SK-N-SH (cell line): Measurements from ENCODE around the gene GAS7. TPM values are rescaled to one million over a fixed set of nuclear protein-coding genes. Genes with fewer than 3 reads are reported as not detected.

Experiments
- CTCF ChIA-PET: fragments of 300-600, 350-600 bp; formaldehyde crosslinking; extraction: SDS; loops from one replicate; lab custom pipeline; 2021; lab: Yijun Ruan, JAX
- POLR2A ChIA-PET: fragments of 350-600 bp; sonication (Branson Sonifier 250); formaldehyde crosslinking; extraction: SDS; loops from one replicate; lab custom pipeline; 2020; ENCODE audit warnings: antibody characterized with exemption, inconsistent platforms; lab: Yijun Ruan, JAX
- DNase-seq: peaks from one replicate; pipeline ENCODE4 v3.0.0; 2012
- H2AFZ ChIP-seq: fragments of 200-600 bp; sonication (generic); 2 replicates; pipeline ENCODE4 v1.8.1; 2016; ENCODE audit warnings: antibody characterized with exemption, mild to moderate bottlenecking, low read depth
- H3F3A ChIP-seq: fragments of 200-600 bp; sonication (generic); replicated peaks from 2 replicates; pipeline ENCODE3; 2016; ENCODE audit warnings: antibody characterized with exemption, mild to moderate bottlenecking; ENCODE audit not compliant: insufficient read depth
- H3K27ac ChIP-seq, 2 experiments: fragments of 200-500 bp in 1 of 2; fragments of 200-600 bp in 1 of 2; sonication (Bioruptor generic) in 1 of 2; sonication (generic), shearing (Covaris generic) in 1 of 2; 2 replicates each; pipeline versions ENCODE4 v1.5.1 to v1.6.1; 2014 to 2016; ENCODE audit warnings: low read depth in 2 of 2, inconsistent platforms in 1 of 2, low read length in 1 of 2, mild to moderate bottlenecking in 1 of 2, mixed read lengths in 1 of 2
- H3K27me3 ChIP-seq: fragments of 200-600 bp; sonication (generic), shearing (Covaris generic); 2 replicates; pipeline ENCODE4 v1.6.1; 2016; ENCODE audit warnings: mixed run types; ENCODE audit not compliant: insufficient read depth
- H3K36me3 ChIP-seq, 2 experiments: fragments of 200-500 bp in 1 of 2; fragments of 200-600 bp in 1 of 2; sonication (Bioruptor generic) in 1 of 2; sonication (generic) in 1 of 2; replicated peaks in 1 of 2; 2 replicates each; pipeline versions ENCODE3 to v1.5.1; 2014 to 2016; ENCODE audit warnings: low read length in 1 of 2, mild to moderate bottlenecking in 1 of 2; ENCODE audit not compliant: insufficient read depth in 2 of 2, control insufficient read depth in 1 of 2
- H3K4me1 ChIP-seq, 2 experiments: fragments of 200-500 bp in 1 of 2; fragments of 200-600 bp in 1 of 2; sonication (Bioruptor generic) in 1 of 2; sonication (generic), shearing (Covaris generic) in 1 of 2; 2 replicates each; pipeline versions ENCODE4 v1.5.1 to v1.6.1; 2014 to 2016; ENCODE audit warnings: low read depth in 1 of 2, low read length in 1 of 2, mixed run types in 1 of 2; ENCODE audit not compliant: insufficient read depth in 2 of 2, control insufficient read depth in 1 of 2
- H3K4me2 ChIP-seq: fragments of 200-600 bp; sonication (generic), shearing (Covaris generic); 2 replicates; pipeline ENCODE4 v1.6.1; 2017; ENCODE audit warnings: mixed run types
- H3K4me3 ChIP-seq, 2 experiments: fragments of 200-500 bp in 1 of 2; fragments of 200-600 bp in 1 of 2; sonication (Bioruptor generic) in 1 of 2; sonication (generic), shearing (Covaris generic) in 1 of 2; 2 replicates each; pipeline versions ENCODE4 v1.5.1 to v1.8.1; 2014 to 2016; ENCODE audit warnings: low read depth in 2 of 2, inconsistent platforms in 1 of 2, low read length in 1 of 2, mild to moderate bottlenecking in 1 of 2, mixed read lengths in 1 of 2, moderate library complexity in 1 of 2
- H3K79me2 ChIP-seq: fragments of 200-600 bp; sonication (generic); 2 replicates; pipeline ENCODE4 v1.8.1; 2017; ENCODE audit warnings: mild to moderate bottlenecking; ENCODE audit not compliant: insufficient read depth
- H3K9ac ChIP-seq: fragments of 200-600 bp; sonication (generic); 2 replicates; pipeline ENCODE4 v1.6.1; 2017; ENCODE audit warnings: mixed run types
- H3K9me2 ChIP-seq: fragments of 200-600 bp; sonication (generic); 2 replicates; pipeline ENCODE4 v1.6.1; 2017; ENCODE audit warnings: mixed run types
- H3K9me3 ChIP-seq: fragments of 200-600 bp; sonication (generic); 2 replicates; pipeline ENCODE4 v1.6.1; 2017; ENCODE audit warnings: mixed run types, mild to moderate bottlenecking, moderate library complexity
- H4K20me1 ChIP-seq: fragments of 200-600 bp; sonication (generic); 2 replicates; pipeline ENCODE4 v1.6.1; 2017; ENCODE audit warnings: mild to moderate bottlenecking, mixed run types; ENCODE audit not compliant: insufficient read depth
- CTCF ChIP-seq: fragments of 200-600 bp; sonication (generic); IDR thresholded peaks from 2 replicates; pipeline ENCODE4 v1.6.1; 2017; ENCODE audit warnings: antibody characterized with exemption, mild to moderate bottlenecking, moderate library complexity
- EZH2phosphoT487 ChIP-seq: fragments of 200-600 bp; sonication (generic); IDR thresholded peaks from 2 replicates; pipeline ENCODE4 v1.6.1; 2017; ENCODE audit warnings: low read depth, mixed run types, mild to moderate bottlenecking, antibody characterized with exemption, moderate library complexity, borderline replicate concordance
- FOXJ3 ChIP-seq: sonication (generic); formaldehyde crosslinking; IDR thresholded peaks from 2 replicates; pipeline ENCODE4 v1.5.1; 2020; ENCODE audit warnings: mild to moderate bottlenecking, missing genetic modification reagents
- FOXM1 ChIP-seq: IDR thresholded peaks from 2 replicates; pipeline ENCODE4 v1.4.0; 2012; ENCODE audit warnings: low read depth, mild to moderate bottlenecking
- GATA2 ChIP-seq: sonication (generic); formaldehyde crosslinking; IDR thresholded peaks from 2 replicates; pipeline ENCODE4 v1.5.0; 2020; ENCODE audit warnings: mild to moderate bottlenecking, missing genetic modification reagents
- IRF3 ChIP-seq: fragments of 150-350 bp; IDR thresholded peaks from 2 replicates; pipeline ENCODE4 v1.6.1; 2016; ENCODE audit warnings: mild to moderate bottlenecking, low read depth, low read length
- JUND ChIP-seq: IDR thresholded peaks from 2 replicates; pipeline ENCODE4 v1.4.0; 2012
- MAX ChIP-seq: IDR thresholded peaks from 2 replicates; pipeline ENCODE4 v1.4.0; 2012; ENCODE audit warnings: low read depth
- MEF2A ChIP-seq: IDR thresholded peaks from 2 replicates; pipeline ENCODE4 v1.4.0; 2012; ENCODE audit warnings: low read depth, borderline replicate concordance
- MXI1 ChIP-seq: IDR thresholded peaks from 2 replicates; pipeline ENCODE4 v1.6.1; 2012; ENCODE audit warnings: mild to moderate bottlenecking, low read depth, low read length, improper control_type of control experiment
- NFIC ChIP-seq: IDR thresholded peaks from 2 replicates; pipeline ENCODE4 v1.4.0; 2012; ENCODE audit warnings: borderline replicate concordance
- NRF1 ChIP-seq: IDR thresholded peaks from 2 replicates; pipeline ENCODE4 v1.6.1; 2012; ENCODE audit warnings: low read depth, mild to moderate bottlenecking, low read length
- PBX3 ChIP-seq: IDR thresholded peaks from 2 replicates; pipeline ENCODE4; 2012
- REST ChIP-seq: IDR thresholded peaks from 2 replicates; pipeline ENCODE4 v1.6.1; 2012; ENCODE audit warnings: mild to moderate bottlenecking, low read depth, low read length, moderate library complexity
- SIN3A ChIP-seq: IDR thresholded peaks from 2 replicates; pipeline ENCODE4 v1.6.1; 2012; ENCODE audit warnings: low read depth, mild to moderate bottlenecking, low read length, moderate library complexity, borderline replicate concordance
- SMC3 ChIP-seq: IDR thresholded peaks from 2 replicates; pipeline ENCODE4 v1.6.1; 2012; ENCODE audit warnings: low read depth, low read length, improper control_type of control experiment
- TAF1 ChIP-seq: IDR thresholded peaks from 2 replicates; pipeline ENCODE4 v1.6.1; 2012; ENCODE audit warnings: low read depth, mild to moderate bottlenecking, low read length, moderate library complexity, borderline replicate concordance
- USF1 ChIP-seq: IDR thresholded peaks from 2 replicates; pipeline ENCODE4 v1.4.0; 2012; ENCODE audit warnings: low read depth, borderline replicate concordance
- USF2 ChIP-seq: fragments of 150-350 bp; IDR thresholded peaks from 2 replicates; pipeline ENCODE4 v1.6.1; 2017; ENCODE audit warnings: antibody characterized with exemption, low read length, low read depth, borderline replicate concordance
- ZBTB33 ChIP-seq: IDR thresholded peaks from 2 replicates; pipeline ENCODE4 v1.4.0; 2012; ENCODE audit warnings: low read depth, borderline replicate concordance
- WGBS: methylation state at CpG from one replicate; pipeline ENCODE4 v1.1.6; 2017; ENCODE audit warnings: low lambda C conversion rate; 5-methylcytosine and 5-hydroxymethylcytosine counted together
- polyA plus RNA-seq, 3 experiments: library from polyadenylated mRNA; depleted of rRNA; stranded (reverse); fragments of >200 nt; gene quantifications; 2 replicates each; pipeline ENCODE4 v1.2.3, GENCODE V29; 2012

Gene GAS7
- polyA plus RNA-seq, 1 of the 3 experiments (the other 2 are of a cell fraction), result 0.12 TPM

- Histone ChIP-seq H2AFZ (no peak overlapping the region), H3K4me1 (peaks cover 0 to 7% of the 10 kb centered on the region in 2 experiments; a peak in 2 of 4 replicates)
- CTCF ChIA-PET, result no interaction called here
- DNase-seq, result no peak
- WGBS, result 33% methylated on average over 4 of the region's 10 CpGs
- TF ChIP-seq MAX (no peak), PBX3 (no peak), MEF2A (no peak), FOXM1 (no peak), REST (no peak), EZH2phosphoT487 (no peak), JUND (no peak), ZBTB33 (no peak), SMC3 (no peak), GATA2 (CRISPR knock-in tag) (no peak), USF1 (no peak), USF2 (no peak), MXI1 (no peak), CTCF (no peak), NRF1 (no peak), FOXJ3 (CRISPR knock-in tag) (no peak), NFIC (no peak), TAF1 (no peak), IRF3 (no peak), SIN3A (no peak)
- TF ChIP-seq, all 33 proteins: peak for 0
- Histone ChIP-seq H4K20me1 (no peaks in the 10 kb centered on the region), H3K4me3 (no peak overlapping the region), H3K4me2 (no peak overlapping the region), H3K36me3 (no peaks in the 10 kb centered on the region), H3K27ac (no peak overlapping the region), H3K9me3 (no peaks in the 10 kb centered on the region), H3K79me2 (no peaks in the 10 kb centered on the region), H3F3A (no peaks in the 10 kb centered on the region), H3K9ac (no peak overlapping the region), H3K27me3 (peaks cover 8% of the 10 kb centered on the region; the same call in 1 of the 2 replicates), H3K9me2 (no peaks in the 10 kb centered on the region)
- POLR2A ChIA-PET, result no interaction called here
Observed at GRCh38 chr17:10120109-10120485, 78.3 kb downstream of the GAS7 start.
